HG03064 (cell line): ENCODE results near the gene USP6NL.
"Not testable (repeated sequence)": the region's sequence is repeated elsewhere in the genome, so short reads cannot be mapped to it uniquely, and the experiment has no call there.

Experiments used
- ATAC-seq: cut with Tn5 transposase; IDR thresholded peaks from one replicate; pipeline ENCODE4 v1.9.1; 2021; ENCODE audit warnings: low read depth; ENCODE audit not compliant: unreplicated experiment

USP6NL gene

GRCh38 chr10:11522821-11523245, 88.6 kb downstream of the USP6NL start:
- no peak for ATAC-seq

GRCh38 chr10:11521860-11522259, 89.6 kb downstream of the USP6NL start:
- no peak for ATAC-seq

DNA sequence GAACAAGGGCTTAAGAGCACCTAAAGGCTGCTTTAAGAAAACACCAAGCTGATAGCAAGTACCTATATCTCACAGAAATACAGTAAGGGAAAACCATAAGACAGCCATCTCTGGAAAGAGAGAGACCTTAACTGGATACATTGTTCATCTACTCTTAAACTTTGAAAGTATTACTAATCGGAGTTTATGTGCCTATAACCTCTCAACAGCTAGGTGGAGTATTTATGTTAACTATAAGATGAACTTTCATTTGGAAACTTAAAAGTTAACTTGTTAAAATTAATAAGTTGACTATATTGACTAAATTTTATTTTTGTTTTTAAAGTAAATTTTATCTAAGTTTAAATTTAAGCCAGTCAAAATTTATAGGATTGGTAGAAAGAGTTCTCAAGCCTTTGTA, 90.6 kb downstream of the USP6NL start:
- ATAC-seq: no peak

DNA sequence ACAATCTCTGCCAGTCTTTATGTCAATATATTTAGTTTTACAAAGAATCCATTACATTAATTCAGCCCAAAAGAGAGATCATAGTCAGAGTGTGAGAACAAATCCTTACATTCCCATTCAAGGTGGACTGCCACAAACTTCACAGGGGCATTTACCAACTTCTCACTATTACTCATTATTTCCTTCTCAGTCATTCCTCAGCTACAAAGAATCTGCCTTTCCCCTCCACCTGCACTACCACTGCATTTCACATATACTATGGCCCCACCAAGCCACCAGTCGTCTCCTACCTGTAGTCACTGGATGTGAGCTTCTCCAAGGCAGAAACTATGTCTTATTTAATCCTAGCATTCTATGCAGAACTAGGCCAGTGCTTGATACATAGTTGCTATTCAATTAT, 94.3 kb downstream of the USP6NL start:
- ATAC-seq: no peak

GRCh38 chr10:11516431-11516746, 95.1 kb downstream of the USP6NL start:
- ATAC-seq: peak; percentile 46

DNA sequence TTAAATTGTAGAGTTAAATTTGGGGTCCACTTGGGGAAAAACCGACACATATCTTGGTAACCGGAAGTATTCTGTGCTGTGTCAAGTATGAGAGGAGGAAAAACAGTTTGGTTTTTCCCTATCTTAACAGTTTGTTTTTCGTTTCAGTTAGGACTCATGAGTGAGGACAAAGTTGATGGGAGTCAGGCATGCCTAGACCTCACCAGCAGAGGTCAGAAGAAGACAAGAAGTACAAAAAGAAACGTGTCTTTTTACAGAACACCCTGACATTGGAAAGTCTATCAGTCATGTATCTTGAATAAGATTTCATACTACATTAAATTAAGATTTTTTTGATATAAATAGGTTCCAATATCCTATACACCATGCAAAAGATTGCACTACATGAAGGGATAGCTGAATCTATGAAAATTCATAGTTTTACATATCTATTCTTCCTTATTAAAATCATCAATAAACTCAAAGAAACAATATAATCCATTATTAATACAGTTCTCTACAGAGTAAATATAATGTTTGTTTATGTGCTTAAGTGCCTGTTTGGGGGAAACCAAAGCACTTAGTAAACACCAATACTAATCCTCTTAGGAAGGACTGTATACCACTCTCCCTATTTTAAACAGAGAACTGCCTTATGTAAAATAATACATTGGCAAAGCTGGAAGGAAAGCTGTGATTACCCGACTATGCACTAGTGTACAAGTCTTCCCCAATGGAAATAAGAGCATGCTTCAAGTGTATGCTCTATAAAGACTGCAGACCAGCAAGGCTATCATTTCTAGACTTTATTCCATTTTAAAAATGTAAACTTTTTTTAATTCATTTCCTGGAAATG, 95.6 kb downstream of the USP6NL start:
- ATAC-seq: peak; percentile 55

- no peak for ATAC-seq
Measured at GRCh38 chr10:11513727-11514126, 97.7 kb downstream of the USP6NL start.

DNA sequence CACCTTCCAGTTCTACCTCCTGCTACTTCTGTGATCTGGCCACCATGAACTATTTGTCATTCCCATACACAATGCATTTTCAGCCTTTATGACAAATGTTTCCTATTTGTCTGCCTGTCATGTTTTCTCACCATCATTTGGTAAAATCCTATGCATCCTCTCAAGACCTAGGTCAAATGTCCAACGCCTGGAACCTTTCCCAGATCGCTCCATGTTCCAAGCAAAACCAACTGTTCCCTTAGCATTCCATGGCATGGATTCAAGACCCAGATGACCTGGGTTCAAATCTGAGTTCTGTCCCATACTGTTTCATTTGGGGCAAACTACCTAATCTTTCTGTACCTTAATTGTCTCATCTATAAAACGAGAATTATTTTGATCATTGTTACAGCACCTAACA, 98.9 kb downstream of the USP6NL start:
- ATAC-seq: no peak

- no peak for ATAC-seq
Measured at GRCh38 chr10:11511321-11511720, 100.1 kb downstream of the USP6NL start.

- ATAC-seq: no peak
Measured at GRCh38 chr10:11510736-11511135, 100.7 kb downstream of the USP6NL start.

GRCh38 chr10:11510281-11510680, 101.2 kb downstream of the USP6NL start:
- ATAC-seq: no peak

GRCh38 chr10:11509036-11509435, 102.4 kb downstream of the USP6NL start:
- ATAC-seq: no peak

DNA sequence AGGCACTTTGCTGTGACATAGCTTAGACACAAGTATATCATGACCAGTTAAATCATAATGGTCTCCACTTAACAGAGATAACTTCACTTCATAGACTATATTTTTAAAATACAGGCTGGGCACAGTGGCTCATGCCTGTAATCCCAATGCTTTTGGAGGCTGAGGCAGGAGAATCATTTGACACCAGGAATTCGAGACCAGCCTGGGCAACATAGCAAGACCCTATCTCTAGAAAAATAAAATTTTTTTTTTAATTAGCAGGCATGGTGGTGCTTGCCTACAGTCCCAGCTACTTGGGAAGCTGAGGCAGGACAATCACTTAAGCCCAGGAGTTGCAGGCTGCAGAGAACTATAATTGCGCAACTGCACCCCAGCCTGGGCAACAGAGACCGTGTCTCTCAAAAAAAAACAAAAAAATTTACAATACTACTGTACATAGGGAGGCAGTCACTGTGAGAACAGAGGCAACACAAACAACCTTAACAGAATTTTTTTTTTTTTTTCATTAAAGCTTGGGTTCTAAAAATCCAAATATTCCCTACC, 105.1 kb downstream of the USP6NL start:
- ATAC-seq: no peak

DNA sequence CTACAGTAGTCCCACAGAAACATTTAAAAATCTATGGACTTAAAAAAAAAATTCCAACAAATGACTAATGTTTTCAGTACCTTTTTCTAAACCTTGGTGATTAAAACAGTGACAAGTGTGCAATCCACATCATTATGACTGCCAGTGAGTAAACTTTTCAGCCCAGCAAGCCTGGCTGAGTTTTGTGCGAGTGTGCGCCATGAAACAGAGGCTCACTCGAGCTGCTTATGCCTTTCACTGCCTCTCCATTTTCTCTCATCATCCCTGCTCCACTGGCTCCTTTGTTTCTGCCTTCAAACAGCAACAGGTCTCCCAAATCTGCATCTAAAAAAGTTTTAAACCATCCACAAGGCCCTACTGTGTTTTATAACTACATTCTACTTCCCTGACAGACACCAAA, 105.8 kb downstream of the USP6NL start:
- ATAC-seq: no peak

- no peak for ATAC-seq
Measured at GRCh38 chr10:11504566-11505285, 106.7 kb downstream of the USP6NL start.

GRCh38 chr10:11501600-11501999, 109.8 kb downstream of the USP6NL start:
- no peak for ATAC-seq

GRCh38 chr10:11499425-11500071, 111.9 kb downstream of the USP6NL start:
- ATAC-seq: peak; percentile 67

GRCh38 chr10:11498399-11498798, 113.1 kb downstream of the USP6NL start:
- ATAC-seq: no peak

DNA sequence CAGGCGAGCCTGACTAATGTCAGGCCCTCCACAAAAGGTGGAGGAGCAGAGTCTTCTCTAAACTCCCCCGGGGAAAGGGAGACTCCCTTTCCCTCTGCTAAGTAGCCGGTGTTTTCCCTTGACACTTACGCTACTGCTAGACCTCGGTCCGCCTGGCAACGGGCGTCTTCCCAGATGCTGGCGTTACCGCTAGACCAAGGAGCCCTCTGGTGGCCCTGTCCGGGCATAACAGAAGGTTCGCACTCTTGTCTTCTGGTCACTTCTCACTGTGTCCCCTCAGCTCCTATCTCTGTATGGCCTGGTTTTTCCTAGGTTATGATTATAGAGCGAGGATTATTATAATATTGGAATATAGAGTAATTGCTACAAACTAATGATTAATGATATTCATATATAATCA, 116.5 kb downstream of the USP6NL start:
- ATAC-seq: not testable (repeated sequence)

DNA sequence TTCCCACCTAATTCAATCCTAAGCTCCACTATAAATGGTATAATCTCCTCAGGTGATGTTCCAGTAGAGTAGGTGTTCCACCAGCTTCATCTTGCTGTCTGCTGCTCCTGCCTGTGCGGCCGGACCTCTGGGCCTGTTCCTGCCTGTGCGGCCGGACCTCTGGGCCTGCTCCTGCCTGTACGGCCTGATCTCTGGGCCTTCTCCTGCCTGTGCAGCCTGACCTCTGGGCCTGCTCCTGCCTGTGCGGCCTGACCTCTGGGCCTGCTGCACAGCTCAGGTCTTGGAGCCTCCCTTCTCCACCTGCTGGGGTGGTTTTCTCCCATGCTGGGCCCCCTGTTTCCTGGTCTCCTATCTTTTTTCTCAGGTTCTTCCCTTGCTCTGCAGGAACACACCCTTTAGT, 117.8 kb downstream of the USP6NL start:
- ATAC-seq: no peak

- no peak for ATAC-seq
Measured at GRCh38 chr10:11491087-11491486, 120.4 kb downstream of the USP6NL start.
